Chondrocyte (in vitro differentiated cells): ENCODE data around the gene GPR176. TPM values are rescaled to one million over a fixed set of nuclear protein-coding genes. Genes with fewer than 3 reads are reported as not detected.

Source experiments
- DNase-seq: peaks from one replicate; pipeline ENCODE4 v3.0.0; 2021; ENCODE audit warnings: mixed read lengths, low spot score
- H3K27ac Mint-ChIP-seq: one replicate; pipeline ENCODE4 v1.8.0; 2021; ENCODE audit warnings: mild to moderate bottlenecking, moderate library complexity, mixed read lengths; ENCODE audit not compliant: unreplicated experiment
- H3K27me3 Mint-ChIP-seq: 2 replicates; pipeline ENCODE4 v1.8.0; 2021; ENCODE audit warnings: low read depth, mixed read lengths
- H3K36me3 Mint-ChIP-seq: 2 replicates; pipeline ENCODE4 v1.8.0; 2021; ENCODE audit warnings: low read depth, mixed read lengths
- H3K4me1 Mint-ChIP-seq: 2 replicates; pipeline ENCODE4 v1.8.0; 2021; ENCODE audit warnings: low read depth, mild to moderate bottlenecking, mixed read lengths
- H3K4me3 Mint-ChIP-seq: one replicate; pipeline ENCODE4 v1.8.0; 2021; ENCODE audit warnings: mild to moderate bottlenecking, moderate library complexity, mixed read lengths; ENCODE audit not compliant: unreplicated experiment
- H3K9me3 Mint-ChIP-seq: 2 replicates; pipeline ENCODE4 v1.8.0; 2021; ENCODE audit warnings: low read depth, mixed read lengths
- CTCF ChIP-seq: fragments of 200-600 bp; sonication (generic); IDR thresholded peaks from 2 replicates; pipeline ENCODE4 v1.5.0; 2021; ENCODE audit warnings: antibody characterized with exemption, mild to moderate bottlenecking, moderate library complexity
- total RNA-seq: library from RNA; stranded (reverse); gene quantifications from 3 replicates; pipeline ENCODE4 v1.2.1, GENCODE V29; 2021

The GPR176 gene
- total RNA-seq, 1 donor from 2014 or later: 31.1 TPM

DNA sequence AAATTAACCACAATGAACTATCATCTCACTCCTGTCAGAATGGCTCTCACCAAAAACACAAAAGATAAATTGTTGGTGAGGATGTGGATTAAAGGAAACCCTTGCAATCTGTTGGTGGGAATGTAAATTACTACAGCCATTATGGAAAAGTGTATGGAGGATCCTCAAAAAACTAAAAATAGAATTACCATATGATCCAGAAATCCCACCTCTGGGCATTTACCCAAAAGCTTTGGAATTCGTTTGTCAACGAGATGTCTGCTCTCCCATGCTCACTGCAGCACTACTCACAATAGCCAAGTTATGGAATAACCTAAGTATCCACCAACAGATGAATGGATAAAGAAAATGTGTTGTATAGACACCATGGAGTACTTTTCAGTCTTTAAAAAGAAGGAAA, 159.1 kb downstream of the GPR176 start:
- no peak overlapping the region for H3K4me3 Mint-ChIP-seq
- H3K27me3 Mint-ChIP-seq: no peaks in the 10 kb centered on the region
- no peak for TF ChIP-seq CTCF
- H3K27ac Mint-ChIP-seq: peak overlapping the region; percentile 1
- peaks cover 4% of the 10 kb centered on the region for H3K9me3 Mint-ChIP-seq
- peaks cover 10% of the 10 kb centered on the region for H3K4me1 Mint-ChIP-seq
- DNase-seq: no peak
- H3K36me3 Mint-ChIP-seq: peaks cover 2% of the 10 kb centered on the region

DNA sequence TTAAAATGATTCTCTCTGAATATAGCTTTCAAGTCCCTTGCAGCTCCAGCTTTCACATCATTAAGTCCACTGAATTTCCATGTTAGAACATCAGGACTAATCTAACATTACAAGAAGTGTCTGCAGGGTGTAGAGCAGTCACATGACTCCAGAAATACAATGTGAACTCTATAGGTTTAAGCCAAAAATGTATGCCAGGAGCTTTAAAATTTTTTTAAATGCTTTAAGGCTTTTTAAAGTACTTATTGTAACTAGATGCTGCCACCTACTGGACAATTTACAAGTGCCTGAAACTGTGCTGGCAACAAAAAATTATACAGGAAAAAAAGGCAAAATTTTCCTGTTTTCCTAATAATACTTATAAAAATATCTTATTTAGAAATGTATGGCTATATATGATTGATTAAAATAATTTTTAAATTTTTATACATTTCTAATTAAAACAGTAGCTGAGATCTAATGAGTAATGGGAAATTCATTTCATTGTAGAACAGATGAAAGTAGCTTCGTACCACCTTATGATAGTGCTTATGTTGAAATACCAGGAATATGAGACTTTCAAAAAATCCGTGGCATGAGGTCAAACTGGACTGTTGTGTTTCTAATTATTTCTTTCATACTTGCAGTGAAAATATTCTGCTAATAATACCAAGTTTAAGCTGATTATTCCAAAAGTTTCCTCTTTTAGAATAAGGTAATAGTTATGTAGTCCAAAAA, 163.1 kb downstream of the GPR176 start:
- H3K27ac Mint-ChIP-seq: no peak overlapping the region
- no peak for DNase-seq
- no peaks in the 10 kb centered on the region for H3K36me3 Mint-ChIP-seq

DNA sequence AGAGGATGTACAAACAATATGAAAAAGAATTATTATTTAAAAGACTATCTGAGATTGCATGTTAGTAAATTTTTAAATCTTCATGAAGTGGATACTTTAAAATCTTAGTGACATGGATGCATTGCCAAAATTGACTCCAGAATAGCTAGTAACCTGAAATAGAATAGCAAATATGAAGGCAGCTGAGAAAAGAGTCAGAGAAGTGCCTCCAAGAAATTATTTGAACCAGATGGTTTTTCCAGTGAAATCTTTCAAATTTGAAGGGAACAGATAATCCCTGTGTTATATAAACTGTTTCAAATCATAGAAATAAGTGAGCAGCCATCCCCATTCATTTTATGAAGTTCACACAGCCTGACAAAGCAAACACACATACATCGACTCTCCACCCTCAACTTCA, 167.1 kb downstream of the GPR176 start:
- Mint-ChIP-seq H3K27me3 (no peaks in the 10 kb centered on the region), H3K27ac (no peak overlapping the region), H3K9me3 (peaks cover 15% of the 10 kb centered on the region), H3K4me3 (no peak overlapping the region), H3K4me1 (peaks cover 21% of the 10 kb centered on the region), H3K36me3 (peaks cover 2% of the 10 kb centered on the region)
- DNase-seq: no peak
- TF ChIP-seq CTCF: no peak

More for the DNA sequence above, 163.1 kb downstream of the GPR176 start:
- Mint-ChIP-seq H3K4me3 (no peak overlapping the region), H3K4me1 (peaks cover 17% of the 10 kb centered on the region), H3K27me3 (no peaks in the 10 kb centered on the region), H3K9me3 (peaks cover 4% of the 10 kb centered on the region)
- TF ChIP-seq CTCF: peak; percentile 99

GRCh38 chr15:39752246-39752645, 167.8 kb downstream of the GPR176 start:
- H3K9me3 Mint-ChIP-seq: peaks cover 15% of the 10 kb centered on the region
- peaks cover 28% of the 10 kb centered on the region for H3K4me1 Mint-ChIP-seq
- TF ChIP-seq CTCF: no peak
- no peaks in the 10 kb centered on the region for H3K27me3 Mint-ChIP-seq
- H3K36me3 Mint-ChIP-seq: peaks cover 2% of the 10 kb centered on the region
- H3K27ac Mint-ChIP-seq: no peak overlapping the region
- no peak overlapping the region for H3K4me3 Mint-ChIP-seq
- no peak for DNase-seq

Other genes with a start within 250 kb of the GPR176 start
- gene FSIP1, start 137.4 kb downstream of the GPR176 start, total RNA-seq: 0.40 to 2.9 TPM (median 0.79 TPM) in 3 replicates
- gene EIF2AK4, start 13.8 kb upstream of the GPR176 start, total RNA-seq: 43.8 to 56.3 TPM (median 44.4 TPM) in 3 replicates
- gene SRP14, start 118.9 kb upstream of the GPR176 start, total RNA-seq: 144 to 199 TPM (median 146 TPM) in 3 replicates
- gene BMF, start 188.6 kb upstream of the GPR176 start, total RNA-seq: 15.1 to 40.9 TPM (median 17.9 TPM) in 3 replicates
- 6.7 to 9.6 TPM (median 7.4 TPM) in 3 replicates for gene BUB1B, start 240.8 kb upstream of the GPR176 start, total RNA-seq